HFFc6 (cell line): ENCODE data around the gene GRM4. TPM values are rescaled to one million over a fixed set of nuclear protein-coding genes. Genes with fewer than 3 reads are reported as not detected.

Experiments used
- DNase-seq: peaks from one replicate; pipeline ENCODE4 v3.0.0-alpha.2; 2018
- H3K27ac Mint-ChIP-seq: 2 replicates; pipeline ENCODE4 v1.8.0; 2020; ENCODE audit warnings: mild to moderate bottlenecking, mixed read lengths
- H3K27me3 Mint-ChIP-seq: 2 replicates; pipeline ENCODE4 v1.8.0; 2021; ENCODE audit warnings: mild to moderate bottlenecking, moderate library complexity, mixed read lengths; ENCODE audit not compliant: insufficient read depth
- H3K36me3 Mint-ChIP-seq: 2 replicates; pipeline ENCODE4 v1.8.0; 2021; ENCODE audit warnings: low read depth, mixed read lengths
- H3K4me1 Mint-ChIP-seq: 2 replicates; pipeline ENCODE4 v1.8.0; 2020; ENCODE audit warnings: low read depth, mixed read lengths
- H3K4me3 Mint-ChIP-seq: 2 replicates; pipeline ENCODE4 v1.8.0; 2020; ENCODE audit warnings: mild to moderate bottlenecking, moderate library complexity, mixed read lengths
- H3K9me3 Mint-ChIP-seq: 2 replicates; pipeline ENCODE4 v1.8.0; 2020; ENCODE audit warnings: mild to moderate bottlenecking, mixed read lengths
- total RNA-seq, 6 experiments: library from RNA; stranded (reverse); fragmentation: NEBNext Ultra II Directional; extraction: Animal tissue kit (Norgen Biotek cat#: 25700); gene quantifications; 2 replicates in 1 of 6; 3 replicates in 5 of 6; pipeline ENCODE4 v1.2.3, GENCODE V29; 2021
- TF ChIP-seq, protein P1 (sequence below): fragments of 200-600 bp; sonication (generic); IDR thresholded peaks from 2 replicates; pipeline ENCODE4 v1.5.0; 2021; ENCODE audit warnings: antibody characterized with exemption, mild to moderate bottlenecking

GRM4 gene
- total RNA-seq, 6 experiments from 2014 or later = 0.12 to 0.14 TPM; not detected in 4

DNA sequence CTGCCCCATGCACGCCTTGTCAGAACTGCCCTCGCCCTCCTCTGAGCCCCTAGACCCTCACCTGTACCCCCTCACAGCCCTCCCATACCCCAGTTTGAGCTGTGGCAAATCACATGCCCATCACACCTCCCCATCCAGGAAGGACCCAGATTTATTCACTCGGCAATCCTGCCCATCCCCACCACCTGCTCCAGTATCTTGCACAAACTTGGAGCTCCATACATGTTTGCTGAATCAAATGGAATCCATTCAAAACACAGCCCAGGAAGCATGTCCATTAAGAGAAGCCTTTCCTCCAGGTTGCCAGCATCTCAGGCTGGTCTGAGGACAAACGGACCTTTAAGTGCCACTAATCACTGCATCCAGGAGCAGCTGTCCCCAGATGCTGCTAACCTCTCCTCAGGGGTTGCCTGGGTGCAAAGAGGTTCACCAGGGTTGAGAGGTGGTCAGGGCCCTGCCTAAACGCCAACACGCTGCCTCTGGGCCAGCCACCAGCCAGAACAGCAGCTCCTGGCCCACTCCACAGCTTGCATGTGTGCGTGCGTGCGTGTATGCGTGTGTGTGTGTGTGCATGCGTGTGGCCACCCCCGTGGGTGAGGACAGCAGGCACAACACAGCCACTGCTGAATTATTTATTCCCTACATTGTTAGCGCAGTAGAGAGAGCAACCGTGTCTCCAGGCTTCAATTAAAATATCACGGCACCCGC is 31.0 kb downstream of the GRM4 start:
- Mint-ChIP-seq H3K4me3 (no peak overlapping the region), H3K9me3 (no peaks in the 10 kb centered on the region), H3K27me3 (peaks cover 59% of the 10 kb centered on the region), H3K36me3 (no peaks in the 10 kb centered on the region), H3K27ac (no peak overlapping the region), H3K4me1 (no peaks in the 10 kb centered on the region)
- TF ChIP-seq, protein P1, sequence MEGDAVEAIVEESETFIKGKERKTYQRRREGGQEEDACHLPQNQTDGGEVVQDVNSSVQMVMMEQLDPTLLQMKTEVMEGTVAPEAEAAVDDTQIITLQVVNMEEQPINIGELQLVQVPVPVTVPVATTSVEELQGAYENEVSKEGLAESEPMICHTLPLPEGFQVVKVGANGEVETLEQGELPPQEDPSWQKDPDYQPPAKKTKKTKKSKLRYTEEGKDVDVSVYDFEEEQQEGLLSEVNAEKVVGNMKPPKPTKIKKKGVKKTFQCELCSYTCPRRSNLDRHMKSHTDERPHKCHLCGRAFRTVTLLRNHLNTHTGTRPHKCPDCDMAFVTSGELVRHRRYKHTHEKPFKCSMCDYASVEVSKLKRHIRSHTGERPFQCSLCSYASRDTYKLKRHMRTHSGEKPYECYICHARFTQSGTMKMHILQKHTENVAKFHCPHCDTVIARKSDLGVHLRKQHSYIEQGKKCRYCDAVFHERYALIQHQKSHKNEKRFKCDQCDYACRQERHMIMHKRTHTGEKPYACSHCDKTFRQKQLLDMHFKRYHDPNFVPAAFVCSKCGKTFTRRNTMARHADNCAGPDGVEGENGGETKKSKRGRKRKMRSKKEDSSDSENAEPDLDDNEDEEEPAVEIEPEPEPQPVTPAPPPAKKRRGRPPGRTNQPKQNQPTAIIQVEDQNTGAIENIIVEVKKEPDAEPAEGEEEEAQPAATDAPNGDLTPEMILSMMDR = no peak
- DNase-seq = no peak

DNA sequence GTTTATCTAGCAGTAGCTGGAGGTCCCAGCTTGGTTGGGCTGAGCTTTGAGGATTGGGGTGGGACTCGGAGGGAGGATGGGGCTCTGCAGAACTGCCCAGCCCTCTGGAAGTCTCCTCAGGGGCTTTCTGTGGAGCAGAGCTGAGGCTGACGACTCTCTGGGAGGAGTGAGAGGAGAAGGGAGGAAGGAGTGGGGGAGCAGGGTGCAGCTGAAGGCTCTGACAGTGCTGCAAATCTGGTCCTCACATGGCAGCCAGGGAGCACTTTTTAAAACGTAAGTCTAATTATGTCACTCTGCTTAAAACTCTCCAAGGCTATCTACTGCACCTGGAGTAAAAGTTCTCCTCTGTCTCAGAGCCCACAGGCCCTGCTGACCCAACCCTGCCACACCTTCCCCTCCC is 32.4 kb downstream of the GRM4 start:
- H3K9me3 Mint-ChIP-seq = no peaks in the 10 kb centered on the region
- no peaks in the 10 kb centered on the region for H3K4me1 Mint-ChIP-seq
- H3K36me3 Mint-ChIP-seq = no peaks in the 10 kb centered on the region
- no peak overlapping the region for H3K27ac Mint-ChIP-seq
- peaks cover 59% of the 10 kb centered on the region for H3K27me3 Mint-ChIP-seq
- TF ChIP-seq, protein P1 = no peak
- DNase-seq = no peak
- H3K4me3 Mint-ChIP-seq = no peak overlapping the region

DNA sequence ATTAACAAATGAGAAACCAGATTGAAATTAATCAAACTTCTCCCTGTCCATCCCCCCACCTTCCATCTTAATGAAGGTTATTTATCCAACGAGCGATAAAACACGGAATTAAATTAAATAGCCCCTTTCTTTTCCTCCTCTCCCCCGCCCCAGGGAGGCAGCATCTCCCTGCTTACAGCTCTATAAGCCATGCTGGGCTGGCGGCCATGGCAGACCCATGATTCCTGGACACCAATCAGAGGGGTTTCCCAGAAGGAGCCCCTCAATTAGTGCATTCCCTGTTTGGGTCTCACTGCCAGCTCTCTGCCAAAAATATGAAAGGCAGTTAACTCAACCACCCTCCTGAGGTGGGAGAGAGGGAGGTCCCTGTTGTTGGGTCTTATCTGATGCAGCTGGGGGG is 33.8 kb downstream of the GRM4 start:
- TF ChIP-seq, protein P1 = no peak
- Mint-ChIP-seq H3K27ac (no peak overlapping the region), H3K4me1 (no peaks in the 10 kb centered on the region), H3K4me3 (no peak overlapping the region), H3K27me3 (peaks cover 65% of the 10 kb centered on the region), H3K9me3 (no peaks in the 10 kb centered on the region), H3K36me3 (no peaks in the 10 kb centered on the region)
- no peak for DNase-seq

DNA sequence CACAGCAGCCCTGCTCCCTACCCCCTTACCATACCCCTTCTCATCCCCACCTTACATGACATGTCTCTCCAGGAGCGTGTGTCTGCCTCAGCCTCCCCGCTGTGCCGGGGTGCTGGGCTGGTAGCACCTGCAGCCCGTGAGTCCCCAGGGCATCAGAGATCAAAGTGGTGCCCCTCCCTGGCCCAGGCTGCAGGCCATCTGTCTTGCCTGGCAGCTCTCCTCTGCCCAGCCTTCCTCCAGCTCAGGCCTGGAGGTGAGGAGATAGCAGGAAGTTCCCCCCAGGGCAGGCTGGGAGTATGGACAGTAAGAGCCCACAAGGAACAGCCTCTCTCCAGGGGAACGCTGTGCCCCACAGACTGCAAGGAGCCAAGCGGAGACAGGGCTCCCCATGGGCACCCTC is 35.3 kb downstream of the GRM4 start:
- Mint-ChIP-seq H3K4me1 (no peaks in the 10 kb centered on the region), H3K27me3 (peaks cover 76% of the 10 kb centered on the region), H3K9me3 (no peaks in the 10 kb centered on the region), H3K36me3 (no peaks in the 10 kb centered on the region), H3K27ac (no peak overlapping the region), H3K4me3 (no peak overlapping the region)
- TF ChIP-seq, protein P1 = no peak
- DNase-seq = no peak

DNA sequence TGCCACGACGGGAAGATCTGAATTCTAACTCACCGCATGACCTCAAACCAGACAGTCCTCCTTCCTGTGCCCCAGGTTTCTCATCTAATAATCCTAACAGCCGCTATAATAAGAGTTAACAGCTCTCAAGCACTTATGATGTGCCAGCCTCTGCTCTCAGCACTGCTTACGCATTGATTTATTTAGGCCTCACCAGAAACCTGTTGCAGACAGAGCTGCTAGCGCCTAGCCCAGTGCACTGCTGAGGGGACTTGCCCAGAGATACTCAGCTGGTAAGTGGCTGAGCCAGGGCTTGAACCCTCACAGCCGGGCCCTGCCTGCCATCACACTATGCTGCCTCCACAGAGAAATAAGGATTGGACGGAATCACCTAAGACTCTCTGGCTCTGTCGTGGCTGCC is 37.7 kb downstream of the GRM4 start:
- TF ChIP-seq, protein P1 = no peak
- Mint-ChIP-seq H3K27me3 (peaks cover 75% of the 10 kb centered on the region), H3K27ac (no peak overlapping the region), H3K4me3 (no peak overlapping the region), H3K4me1 (no peaks in the 10 kb centered on the region), H3K9me3 (no peaks in the 10 kb centered on the region), H3K36me3 (no peaks in the 10 kb centered on the region)
- DNase-seq = no peak
